Mammary epithelial cell (primary cell): ENCODE data around the gene SQSTM1.

Experiments
- EZH2 ChIP-seq: IDR thresholded peaks from 2 replicates; pipeline ENCODE4 v1.6.1; 2012; ENCODE audit warnings: low read length, inconsistent platforms, borderline replicate concordance
- TF ChIP-seq, protein P1 (sequence below), 2 donors: IDR thresholded peaks in 1 of 2; conservative IDR thresholded peaks in 1 of 2; 2 replicates each; pipeline ENCODE4 v1.5.1; 2011 to 2012; ENCODE audit warnings: inconsistent platforms in 2 of 2, low read length in 2 of 2, mild to moderate bottlenecking in 2 of 2, control low read depth in 1 of 2, low read depth in 1 of 2; ENCODE audit not compliant: insufficient read depth in 1 of 2; ENCODE audit errors: extremely low read depth in 1 of 2

- TF ChIP-seq, protein P1, sequence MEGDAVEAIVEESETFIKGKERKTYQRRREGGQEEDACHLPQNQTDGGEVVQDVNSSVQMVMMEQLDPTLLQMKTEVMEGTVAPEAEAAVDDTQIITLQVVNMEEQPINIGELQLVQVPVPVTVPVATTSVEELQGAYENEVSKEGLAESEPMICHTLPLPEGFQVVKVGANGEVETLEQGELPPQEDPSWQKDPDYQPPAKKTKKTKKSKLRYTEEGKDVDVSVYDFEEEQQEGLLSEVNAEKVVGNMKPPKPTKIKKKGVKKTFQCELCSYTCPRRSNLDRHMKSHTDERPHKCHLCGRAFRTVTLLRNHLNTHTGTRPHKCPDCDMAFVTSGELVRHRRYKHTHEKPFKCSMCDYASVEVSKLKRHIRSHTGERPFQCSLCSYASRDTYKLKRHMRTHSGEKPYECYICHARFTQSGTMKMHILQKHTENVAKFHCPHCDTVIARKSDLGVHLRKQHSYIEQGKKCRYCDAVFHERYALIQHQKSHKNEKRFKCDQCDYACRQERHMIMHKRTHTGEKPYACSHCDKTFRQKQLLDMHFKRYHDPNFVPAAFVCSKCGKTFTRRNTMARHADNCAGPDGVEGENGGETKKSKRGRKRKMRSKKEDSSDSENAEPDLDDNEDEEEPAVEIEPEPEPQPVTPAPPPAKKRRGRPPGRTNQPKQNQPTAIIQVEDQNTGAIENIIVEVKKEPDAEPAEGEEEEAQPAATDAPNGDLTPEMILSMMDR (conservative IDR thresholded peaks at IDR 0.05 in 1 of 2, IDR thresholded peaks at IDR 0.05 in 1 of 2; ENCODE audit: extremely low read depth in 1 of 2, insufficient read depth in 1 of 2, low read depth in 1 of 2, low read length in 2 of 2), result no peak
- TF ChIP-seq EZH2, result no peak
Observed at GRCh38 chr5:179814090-179814489, 6.6 kb upstream of the SQSTM1 start.
